WERI-Rb-1 (cell line): ENCODE measurements around the gene TENT4B.

Experiments
- DNase-seq: peaks from one replicate; pipeline ENCODE4 v3.0.0-alpha.2; 2020
- H3K27ac ChIP-seq: fragments of 250-450 bp; sonication (Bioruptor Pico); 2 replicates; pipeline ENCODE4 v1.5.1; 2020; ENCODE audit warnings: mild to moderate bottlenecking, moderate library complexity
- H3K27me3 ChIP-seq: fragments of 250-450 bp; sonication (Bioruptor Pico); 2 replicates; pipeline ENCODE4 v1.5.1; 2021; ENCODE audit warnings: mild to moderate bottlenecking, low read depth, moderate library complexity; ENCODE audit not compliant: insufficient read depth, severe bottlenecking
- H3K36me3 ChIP-seq: fragments of 250-450 bp; sonication (Bioruptor Pico); 2 replicates; pipeline ENCODE4 v1.5.1; 2020; ENCODE audit warnings: mild to moderate bottlenecking, moderate library complexity
- H3K4me3 ChIP-seq: 2 replicates; pipeline ENCODE4 v1.5.1; 2011; ENCODE audit warnings: low read depth, mild to moderate bottlenecking, control low read depth, low read length
- H3K9me3 ChIP-seq: fragments of 250-450 bp; sonication (Bioruptor Pico); 2 replicates; pipeline ENCODE4 v1.5.1; 2021; ENCODE audit warnings: mild to moderate bottlenecking, moderate library complexity; ENCODE audit not compliant: severe bottlenecking
- CTCF ChIP-seq: IDR thresholded peaks from 2 replicates; pipeline ENCODE4 v1.5.1; 2011; ENCODE audit warnings: low read depth, mild to moderate bottlenecking, control low read depth, inconsistent platforms, low read length

Gene TENT4B

GRCh38 chr16:50247906-50248608 is 95.0 kb downstream of the TENT4B start:
- no peak for DNase-seq
- TF ChIP-seq CTCF, result no peak
- Histone ChIP-seq H3K9me3 (no peaks in the 10 kb centered on the region), H3K27me3 (no peaks in the 10 kb centered on the region), H3K4me3 (no peak overlapping the region), H3K36me3 (no peaks in the 10 kb centered on the region), H3K27ac (no peak overlapping the region)

GRCh38 chr16:50248845-50249244 is 95.7 kb downstream of the TENT4B start:
- no peaks in the 10 kb centered on the region for H3K9me3 ChIP-seq
- H3K4me3 ChIP-seq, result no peak overlapping the region
- TF ChIP-seq CTCF, result no peak
- no peaks in the 10 kb centered on the region for H3K27me3 ChIP-seq
- no peak overlapping the region for H3K27ac ChIP-seq
- no peaks in the 10 kb centered on the region for H3K36me3 ChIP-seq
- DNase-seq, result no peak

GRCh38 chr16:50251375-50252081 is 98.4 kb downstream of the TENT4B start:
- no peaks in the 10 kb centered on the region for H3K36me3 ChIP-seq
- H3K27ac ChIP-seq, result no peak overlapping the region
- no peak for TF ChIP-seq CTCF
- H3K4me3 ChIP-seq, result no peak overlapping the region
- no peaks in the 10 kb centered on the region for H3K27me3 ChIP-seq
- no peaks in the 10 kb centered on the region for H3K9me3 ChIP-seq
- no peak for DNase-seq

GRCh38 chr16:50252082-50252611 is 99.0 kb downstream of the TENT4B start:
- Histone ChIP-seq H3K4me3 (no peak overlapping the region), H3K36me3 (no peaks in the 10 kb centered on the region), H3K27ac (no peak overlapping the region), H3K9me3 (no peaks in the 10 kb centered on the region), H3K27me3 (no peaks in the 10 kb centered on the region)
- TF ChIP-seq CTCF, result no peak
- DNase-seq, result no peak

GRCh38 chr16:50252874-50253513 is 99.9 kb downstream of the TENT4B start:
- no peaks in the 10 kb centered on the region for H3K9me3 ChIP-seq

More at GRCh38 chr16:50252874-50253513, 99.9 kb downstream of the TENT4B start:
- DNase-seq, result no peak
- no peaks in the 10 kb centered on the region for H3K36me3 ChIP-seq
- H3K27me3 ChIP-seq, result no peaks in the 10 kb centered on the region
- no peak overlapping the region for H3K4me3 ChIP-seq
- TF ChIP-seq CTCF, result no peak
- no peak overlapping the region for H3K27ac ChIP-seq
